H1 (cell line): Measurements from ENCODE around the gene PBXIP1. TPM values are rescaled to one million over a fixed set of nuclear protein-coding genes. Genes with fewer than 3 reads are reported as not detected.

ENCODE experiments used
- CTCF ChIA-PET: fragments of 300-600 bp; sonication (Branson Sonifier 250); formaldehyde crosslinking; loops from one replicate; lab custom pipeline; 2021; ENCODE audit not compliant: partially characterized antibody; lab: Charles Lee
- POLR2A ChIA-PET: fragments of 300-600 bp; sonication (Branson Sonifier 250); formaldehyde crosslinking; loops from one replicate; lab custom pipeline; 2021; ENCODE audit warnings: inconsistent platforms; ENCODE audit not compliant: partially characterized antibody; lab: Charles Lee
- DNase-seq, 2 experiments: peaks; one replicate each; pipeline versions ENCODE4 v3.0.0 to v3.0.0-alpha.2; 2010 to 2022; ENCODE audit warnings: low spot score in 2 of 2, low read depth in 1 of 2, mixed read lengths in 1 of 2
- FAIRE-seq: peaks from 2 replicates; lab custom pipeline; 2011; peaks lifted over from hg19 to GRCh38; lab: Jason Lieb, UNC
- H2AFZ ChIP-seq: 2 replicates; pipeline ENCODE4 v1.8.1; 2012; ENCODE audit warnings: low read length, inconsistent platforms
- H2AK5ac ChIP-seq: 2 replicates; pipeline ENCODE4 v1.6.1; 2013; ENCODE audit warnings: low read depth, low read length
- H2BK120ac ChIP-seq: replicated peaks from 2 replicates; pipeline ENCODE3; 2013; ENCODE audit warnings: low read depth, low read length, inconsistent platforms
- H2BK12ac ChIP-seq: 2 replicates; pipeline ENCODE4 v1.6.1; 2013; ENCODE audit warnings: low read depth, low read length
- H2BK15ac ChIP-seq: 2 replicates; pipeline ENCODE4 v1.6.1; 2013; ENCODE audit warnings: low read length
- H2BK20ac ChIP-seq: 2 replicates; pipeline ENCODE4 v1.6.1; 2013; ENCODE audit warnings: low read length
- H2BK5ac ChIP-seq: 2 replicates; pipeline ENCODE4 v1.6.1; 2013; ENCODE audit warnings: low read depth, low read length
- H3K14ac ChIP-seq: 2 replicates; pipeline ENCODE4 v1.6.1; 2013; ENCODE audit warnings: inconsistent platforms; ENCODE audit not compliant: insufficient read length
- H3K18ac ChIP-seq: 2 replicates; pipeline ENCODE4 v1.6.1; 2013; ENCODE audit warnings: low read length; ENCODE audit errors: extremely low read depth
- H3K23ac ChIP-seq: 2 replicates; pipeline ENCODE4 v1.6.1; 2013; ENCODE audit warnings: inconsistent platforms; ENCODE audit not compliant: insufficient read length
- H3K23me2 ChIP-seq: 2 replicates; pipeline ENCODE4 v1.6.1; 2013; ENCODE audit warnings: low read depth, low read length
- H3K27ac ChIP-seq: 2 replicates; pipeline ENCODE4 v1.6.1; 2011; ENCODE audit warnings: low read depth, low read length, inconsistent platforms
- H3K27me3 ChIP-seq, 4 experiments: replicated peaks in 1 of 4; 1 replicate in 1 of 4; 2 replicates in 3 of 4; pipeline versions ENCODE4 v1.6.1 to v1.8.1; 2011 to 2013; ENCODE audit warnings: low read length in 3 of 4, mild to moderate bottlenecking in 3 of 4, inconsistent platforms in 2 of 4, mixed read lengths in 2 of 4, moderate library complexity in 1 of 4; ENCODE audit not compliant: control insufficient read depth in 3 of 4, insufficient read depth in 3 of 4; ENCODE audit errors: extremely low read depth in 1 of 4
- H3K36me3 ChIP-seq, 4 experiments: 2 replicates each; pipeline versions ENCODE4 v1.6.1 to v1.8.1; 2011 to 2013; ENCODE audit warnings: mild to moderate bottlenecking in 4 of 4, low read length in 3 of 4, moderate library complexity in 2 of 4, control low read depth in 1 of 4, inconsistent platforms in 1 of 4; ENCODE audit not compliant: insufficient read depth in 4 of 4, control insufficient read depth in 2 of 4
- H3K4ac ChIP-seq: replicated peaks from 2 replicates; pipeline ENCODE3; 2013; ENCODE audit warnings: low read length, low read depth, mixed read lengths, inconsistent platforms; ENCODE audit not compliant: insufficient read length
- H3K4me1 ChIP-seq, 4 experiments: replicated peaks in 1 of 4; 1 replicate in 1 of 4; 2 replicates in 3 of 4; pipeline versions ENCODE4 v1.6.1 to v1.8.1; 2011 to 2013; ENCODE audit warnings: low read length in 3 of 4, inconsistent platforms in 2 of 4, mixed read lengths in 1 of 4; ENCODE audit not compliant: insufficient read depth in 4 of 4, control insufficient read depth in 3 of 4
- H3K4me2 ChIP-seq, 2 experiments: 2 replicates each; pipeline versions ENCODE4 v1.6.1 to v1.8.1; 2011 to 2013; ENCODE audit warnings: low read depth in 2 of 2, low read length in 2 of 2, control low read depth in 1 of 2, inconsistent platforms in 1 of 2, mild to moderate bottlenecking in 1 of 2; ENCODE audit not compliant: insufficient read depth in 1 of 2
- H3K4me3 ChIP-seq, 4 experiments: fragments of 200-600, 300-600 bp in 1 of 4; sonication (generic), shearing (Covaris generic), sonication (Bioruptor Twin) in 1 of 4; 2 replicates each; pipeline versions ENCODE4 v1.5.1 to v1.8.1; 2011 to 2016; ENCODE audit warnings: low read length in 4 of 4, low read depth in 3 of 4, control low read depth in 2 of 4, inconsistent platforms in 2 of 4, mild to moderate bottlenecking in 2 of 4, mixed read lengths in 1 of 4, moderate library complexity in 1 of 4; ENCODE audit not compliant: insufficient read depth in 2 of 4; ENCODE audit errors: extremely low read depth in 1 of 4
- H3K56ac ChIP-seq: replicated peaks from 2 replicates; pipeline ENCODE3; 2013; ENCODE audit warnings: low read depth, mild to moderate bottlenecking, mixed read lengths, low read length, inconsistent platforms; ENCODE audit not compliant: insufficient read length
- H3K79me1 ChIP-seq: 2 replicates; pipeline ENCODE4 v1.6.1; 2013; ENCODE audit warnings: low read depth, low read length, control low read depth
- H3K79me2 ChIP-seq, 2 experiments: 2 replicates each; pipeline versions ENCODE4 v1.6.1 to v1.8.1; 2012 to 2013; ENCODE audit warnings: low read length in 2 of 2, mild to moderate bottlenecking in 2 of 2, inconsistent platforms in 1 of 2; ENCODE audit not compliant: insufficient read depth in 2 of 2, control insufficient read depth in 1 of 2
- H3K9ac ChIP-seq, 4 experiments: replicated peaks in 1 of 4; 1 replicate in 1 of 4; 2 replicates in 3 of 4; pipeline versions ENCODE4 v1.6.1 to v1.8.1; 2011 to 2013; ENCODE audit warnings: low read depth in 3 of 4, low read length in 3 of 4, control low read depth in 2 of 4, mild to moderate bottlenecking in 2 of 4, moderate library complexity in 2 of 4, inconsistent platforms in 1 of 4; ENCODE audit errors: extremely low read depth in 1 of 4
- H3K9me3 ChIP-seq, 2 experiments: 2 replicates each; pipeline versions ENCODE4 v1.6.1 to v1.8.1; 2012 to 2013; ENCODE audit warnings: mild to moderate bottlenecking in 2 of 2, moderate library complexity in 2 of 2, control low read depth in 1 of 2, inconsistent platforms in 1 of 2, low read depth in 1 of 2, low read length in 1 of 2, mixed read lengths in 1 of 2; ENCODE audit not compliant: insufficient read depth in 2 of 2
- H4K20me1 ChIP-seq, 2 experiments: replicated peaks in 1 of 2; 2 replicates each; pipeline versions ENCODE3 to v1.8.1; 2011 to 2013; ENCODE audit warnings: inconsistent platforms in 2 of 2, low read length in 2 of 2, mild to moderate bottlenecking in 1 of 2; ENCODE audit not compliant: insufficient read depth in 2 of 2, control insufficient read depth in 1 of 2
- H4K5ac ChIP-seq: 2 replicates; pipeline ENCODE4 v1.6.1; 2013; ENCODE audit warnings: low read length, low read depth, mixed read lengths, inconsistent platforms; ENCODE audit not compliant: insufficient read length
- H4K8ac ChIP-seq: 2 replicates; pipeline ENCODE4 v1.8.0; 2013; ENCODE audit warnings: mild to moderate bottlenecking, moderate library complexity, low read length, inconsistent platforms; ENCODE audit not compliant: insufficient read depth; ENCODE audit errors: extremely low read depth
- H4K91ac ChIP-seq: replicated peaks from 2 replicates; pipeline ENCODE3; 2013; ENCODE audit warnings: low read length, mixed read lengths, inconsistent platforms; ENCODE audit not compliant: insufficient read length
- CHD1 ChIP-seq: IDR thresholded peaks from 2 replicates; pipeline ENCODE4 v1.6.1; 2012; ENCODE audit warnings: low read depth, low read length, improper control_type of control experiment
- CREB1 ChIP-seq: IDR thresholded peaks from 2 replicates; pipeline ENCODE4 v1.6.1; 2012; ENCODE audit warnings: inconsistent platforms
- POLR2A ChIP-seq, 2 experiments: IDR thresholded peaks; 1 replicate in 1 of 2; 2 replicates in 1 of 2; pipeline ENCODE4 v1.6.1; 2011; ENCODE audit warnings: low read depth in 2 of 2, low read length in 2 of 2, mild to moderate bottlenecking in 2 of 2; ENCODE audit errors: control extremely low read depth in 1 of 2
- POLR2AphosphoS5 ChIP-seq: IDR thresholded peaks from 2 replicates; pipeline ENCODE4 v1.6.1; 2011; ENCODE audit warnings: low read depth, low read length
- SRF ChIP-seq: IDR thresholded peaks from 2 replicates; pipeline ENCODE4 v1.6.1; 2011; ENCODE audit warnings: mild to moderate bottlenecking, low read depth, low read length, moderate library complexity
- WGBS, 2 experiments: shearing (Covaris generic) in 1 of 2; methylation state at CpG; one replicate each; pipeline versions ENCODE4 v1.1.6 to v1.1.7; 2013 to 2015; ENCODE audit warnings: low lambda C conversion rate in 2 of 2, mixed read lengths in 2 of 2, inconsistent platforms in 1 of 2, low coverage in 1 of 2, missing lambda C conversion rate in 1 of 2; ENCODE audit not compliant: insufficient replicate concordance in 2 of 2, insufficient coverage in 1 of 2, insufficient read length in 1 of 2; ENCODE audit errors: extremely low coverage in 1 of 2, missing lambda C conversion rate in 1 of 2; 5-methylcytosine and 5-hydroxymethylcytosine counted together
- polyA plus RNA-seq, 7 experiments: library from polyadenylated mRNA; depleted of rRNA in 3 of 7; stranded (reverse) in 5 of 7; unstranded in 2 of 7; fragments of >200 nt in 5 of 7; fragments of 200-250 nt in 2 of 7; gene quantifications; 1 replicate in 5 of 7; 2 replicates in 1 of 7; 4 replicates in 1 of 7; pipeline versions ENCODE4 v1.2.1 to v1.2.3, GENCODE V29; 2011 to 2013; ENCODE audit warnings: missing spikeins in 2 of 7, mixed read lengths in 2 of 7
- total RNA-seq: library from RNA; stranded (reverse); fragmentation: NEBNext Ultra II Directional; extraction: Animal tissue kit (Norgen Biotek cat#: 25700); gene quantifications from 2 replicates; pipeline ENCODE4 v1.2.1, GENCODE V29; 2021

The PBXIP1 gene
- total and polyA plus RNA-seq, 2 of the 8 experiments (the other 6 are each of a cell fraction or from before 2014, with no cell fraction given): 12.0 to 19.8 TPM

- Histone ChIP-seq H3K4me3 (peak overlapping the region; percentile 60 to 77 (median 66); a peak in 7 of 8 replicates), H4K91ac (no peak overlapping the region), H2BK12ac (peak overlapping the region; percentile 69; the same call in 1 of the 2 replicates), H2BK5ac (0 out of 2 replicates have a peak overlapping the region, but pooled peaks have one; percentile 48), H3K79me2 (peaks cover 0 to 8% of the 10 kb centered on the region in 2 experiments; a peak in 2 of 4 replicates), H3K18ac (0 out of 2 replicates have a peak overlapping the region, but pooled peaks have one; percentile 10), H3K4me1 (peaks cover 0 to 28% (median 8%) of the 10 kb centered on the region in 4 experiments; a peak in 6 of 7 replicates), H3K23me2 (peaks cover 5% of the 10 kb centered on the region), H3K79me1 (0 out of 2 replicates have a peak, but pooled peaks cover 6% of the 10 kb centered on the region), H3K27ac (peak overlapping the region; percentile 95), H3K27me3 (no peaks in the 10 kb centered on the region; a peak in 2 of 7 replicates), H2BK20ac (no peak overlapping the region), H2BK120ac (no peak overlapping the region), H3K36me3 (peaks cover 3 to 8% (median 5%) of the 10 kb centered on the region in 4 experiments; a peak in 5 of 8 replicates), H4K8ac (no peak overlapping the region), H3K4me2 (peak overlapping the region; percentile 92 to 93), H2BK15ac (no peak overlapping the region), H3K14ac (no peak overlapping the region), H2AFZ (no peak overlapping the region), H3K4ac (no peak overlapping the region), H3K23ac (no peak overlapping the region), H4K20me1 (peaks cover 1 to 10% of the 10 kb centered on the region in 2 experiments), H2AK5ac (no peak overlapping the region; the same call in 1 of the 2 replicates), H3K9me3 (no peaks in the 10 kb centered on the region), H3K56ac (no peak overlapping the region), H4K5ac (no peak overlapping the region), H3K9ac (peak overlapping the region in 3 of 4 experiments; percentile 38 to 87 (median 82); a peak in 5 of 7 replicates)
- CTCF ChIA-PET: interaction anchor here (0.8 to 9.8 kb wide), 22 partner anchors 9 to 409 kb away, joined by 3 to 132 read pairs (median 4); partner anchors contain the start of genes FLAD1, LENEP, PMVK and SHC1
- WGBS, 2 experiments: 49% methylated on average over 4 of the region's 4 CpGs; no CpG with 5 or more reads in 1 of the 2 experiments
- TF ChIP-seq POLR2AphosphoS5 (peak; percentile 61; the same call in 1 of the 2 replicates), SRF (peak; percentile 60; the same call in 1 of the 2 replicates), CHD1 (no peak), POLR2A (IDR thresholded peaks at IDR 0.05; ENCODE audit: control extremely low read depth in 1 of 2, low read depth in 2 of 2, low read length in 2 of 2) (peak in 1 of 2 experiments; percentile 49; a peak in 1 of 3 replicates), CREB1 (no peak)
- FAIRE-seq: no peak
- POLR2A ChIA-PET: interaction anchor here (0.7 to 18.6 kb wide), 13 partner anchors 8 to 241 kb away, joined by 3 to 662 read pairs (median 5); partner anchors contain the start of genes ADAM15, CKS1B, EFNA4 and FLAD1
- no peak for DNase-seq
Observed at GRCh38 chr1:154955039-154955717, 721 bp downstream of the PBXIP1 start.
